Activated gamma-delta T cell (primary cell): ENCODE measurements around the gene LSP1.

Experiments
- DNase-seq: peaks from one replicate; lab custom pipeline; 2025; lab: John Stamatoyannopoulos, UW

Gene LSP1

DNA sequence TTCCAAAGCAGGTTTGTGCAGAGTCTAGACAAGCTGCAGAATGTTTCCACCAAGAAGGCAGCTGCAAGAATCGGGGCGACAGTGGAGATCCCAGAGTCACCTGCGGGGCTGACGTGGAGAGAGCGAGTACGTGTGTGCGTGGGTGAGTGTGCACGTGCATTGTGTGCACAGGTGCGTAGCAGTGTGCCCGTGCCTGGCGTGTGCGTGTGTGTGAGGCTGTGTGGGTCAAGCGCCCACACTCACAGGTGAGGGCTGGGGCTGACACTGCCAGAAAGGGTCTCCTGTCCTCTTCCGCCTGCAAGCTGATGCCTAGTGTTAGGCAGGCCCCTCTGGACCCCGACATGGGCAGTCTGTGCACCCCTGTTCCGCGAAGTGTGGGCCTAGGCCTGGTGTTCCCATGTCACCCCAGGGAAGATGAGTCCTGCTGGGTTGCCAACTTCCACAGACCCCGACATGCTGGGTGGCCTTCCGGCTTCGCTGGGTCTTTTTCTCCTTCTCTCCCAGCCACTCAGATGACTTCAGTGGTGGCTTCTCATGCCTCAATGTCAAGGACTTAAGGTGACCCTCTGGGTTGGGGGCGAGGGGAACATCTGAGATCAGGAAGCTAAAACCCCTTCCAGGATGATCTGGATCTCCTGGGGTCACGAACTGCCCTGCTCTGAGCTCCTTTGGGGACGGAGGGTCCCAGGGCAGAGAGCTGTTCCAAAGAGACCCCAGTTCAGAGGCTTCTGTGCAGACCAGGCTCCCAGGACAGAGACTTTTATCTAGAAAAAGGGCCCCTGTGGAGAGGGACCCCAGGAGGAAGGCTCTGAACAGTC lies 28.5 kb upstream of the LSP1 start:
- no peak for DNase-seq

DNA sequence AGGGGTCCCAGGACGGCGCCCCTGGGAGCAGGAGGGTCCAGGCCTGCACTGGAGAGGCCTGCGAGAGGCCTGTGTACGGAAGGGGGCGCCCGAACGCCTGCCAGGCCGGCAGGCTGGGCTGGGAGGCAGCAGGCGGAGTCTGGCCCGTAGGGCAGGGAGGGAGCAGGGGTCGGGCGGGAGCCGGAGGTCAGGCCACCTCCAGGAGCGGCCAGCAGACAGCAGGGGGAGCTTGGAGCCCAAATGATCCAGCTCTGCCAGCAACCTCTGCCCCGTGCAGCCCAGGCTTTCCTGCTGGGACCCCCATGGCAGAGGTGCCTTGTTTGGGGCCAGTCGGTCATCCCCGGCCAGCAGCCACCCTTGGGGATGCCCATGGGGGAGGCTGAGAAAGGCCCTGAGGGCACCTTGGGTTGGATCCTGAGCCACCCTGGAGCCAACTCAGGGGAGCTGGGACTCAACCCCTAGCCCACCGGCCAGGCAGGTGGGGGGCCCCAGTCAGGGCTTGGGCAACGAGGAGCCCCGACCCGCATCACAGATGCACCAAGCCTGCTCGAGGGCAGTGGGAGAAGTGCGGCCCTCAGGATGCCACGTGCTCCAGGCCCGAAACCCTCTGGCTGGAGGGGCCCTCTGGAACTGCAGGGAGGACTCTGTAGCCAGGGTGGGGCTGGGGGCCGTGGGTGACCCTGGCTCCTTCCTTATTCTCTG lies 27.7 kb upstream of the LSP1 start:
- DNase-seq: no peak

DNA sequence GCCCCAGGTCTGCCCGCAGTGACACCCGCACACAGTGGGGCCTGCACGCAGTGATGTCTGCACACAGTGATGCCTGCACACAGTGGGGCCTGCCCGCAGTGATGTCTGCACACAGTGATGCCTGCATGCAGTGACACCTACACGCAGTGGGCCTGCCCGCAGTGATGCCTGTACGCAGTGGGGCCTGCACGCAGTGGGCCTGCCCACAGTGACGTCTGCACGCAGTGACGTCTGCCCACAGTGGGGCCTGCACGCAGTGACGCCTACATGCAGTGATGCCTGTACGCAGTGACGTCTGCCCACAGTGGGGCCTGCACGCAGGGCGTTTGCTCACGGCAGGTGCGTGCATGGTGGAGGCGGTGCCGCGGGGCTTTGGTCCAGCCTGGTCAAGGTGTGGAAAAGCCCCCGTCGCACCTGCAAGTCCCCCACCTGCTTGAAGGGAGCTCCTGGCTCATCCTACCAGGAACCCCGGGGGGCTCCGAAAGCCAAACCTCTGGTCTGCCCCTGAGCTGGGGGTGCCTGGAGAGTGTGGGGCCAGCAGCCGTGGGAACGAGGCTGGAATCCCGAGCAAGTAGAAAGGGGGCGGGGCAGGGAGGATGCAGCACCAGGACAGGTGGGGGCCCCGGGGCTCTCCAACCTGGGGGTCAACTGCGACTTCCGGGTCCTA lies 27.0 kb upstream of the LSP1 start:
- DNase-seq: no peak

DNA sequence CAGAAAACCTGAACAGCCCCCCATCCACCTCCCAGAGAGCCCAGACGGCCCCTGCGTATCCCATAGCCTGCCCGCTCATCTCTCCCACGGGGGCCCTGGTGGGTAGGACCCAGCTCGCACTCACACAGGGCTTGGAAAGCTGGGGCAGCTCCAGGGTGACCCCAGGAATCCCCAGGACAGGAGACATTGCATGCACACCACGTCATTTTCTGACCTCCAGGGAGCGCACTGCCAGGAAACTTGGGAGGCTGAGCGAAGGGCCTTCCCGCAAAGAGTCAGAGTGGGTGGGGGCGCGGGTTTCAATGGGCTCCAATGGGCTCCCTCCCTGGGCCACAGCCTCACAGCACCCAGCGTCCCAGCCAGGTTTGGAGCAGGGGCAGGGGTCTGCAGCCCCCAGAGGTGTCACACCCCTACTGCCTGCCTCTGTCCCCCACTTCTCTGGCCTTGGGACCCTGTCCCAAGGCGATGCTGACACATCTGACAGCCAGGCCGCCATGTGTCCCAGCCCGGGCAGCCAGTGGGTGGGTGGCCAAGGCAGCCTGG lies 26.3 kb upstream of the LSP1 start:
- DNase-seq: no peak

DNA sequence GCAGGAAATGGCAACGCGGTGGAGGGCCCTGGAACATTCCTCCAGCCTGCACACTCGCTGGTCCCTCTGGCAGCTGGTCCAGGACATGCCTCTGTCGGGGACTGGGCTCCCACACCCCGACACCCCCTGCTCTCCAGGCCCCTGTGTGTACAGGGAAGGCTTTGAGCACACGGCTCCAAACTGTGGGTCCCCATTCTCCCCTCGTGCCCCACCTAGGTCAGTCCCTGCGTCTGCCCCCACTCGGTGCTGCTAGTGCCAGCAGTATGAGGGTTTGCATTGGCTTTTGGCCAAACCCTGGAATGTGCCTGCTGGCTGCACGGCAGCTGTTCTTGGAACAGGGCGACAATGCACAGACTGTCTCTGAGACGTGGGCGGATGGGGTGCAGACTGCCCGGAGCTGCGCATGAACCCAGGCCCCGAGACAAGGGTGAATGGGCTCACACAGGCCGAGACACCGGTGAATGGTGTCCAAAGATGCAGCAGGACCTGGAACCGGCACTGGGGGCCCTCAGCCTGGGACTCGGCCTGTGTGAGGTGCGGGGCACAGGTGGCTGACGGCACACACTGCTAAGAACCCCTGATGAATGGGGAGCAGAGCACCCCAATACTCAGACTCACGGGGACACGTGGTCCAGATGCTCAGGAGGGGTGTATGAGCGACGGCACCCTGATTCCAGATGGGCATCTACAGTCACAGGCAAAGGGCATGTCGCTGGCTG lies 25.6 kb upstream of the LSP1 start:
- no peak for DNase-seq

DNA sequence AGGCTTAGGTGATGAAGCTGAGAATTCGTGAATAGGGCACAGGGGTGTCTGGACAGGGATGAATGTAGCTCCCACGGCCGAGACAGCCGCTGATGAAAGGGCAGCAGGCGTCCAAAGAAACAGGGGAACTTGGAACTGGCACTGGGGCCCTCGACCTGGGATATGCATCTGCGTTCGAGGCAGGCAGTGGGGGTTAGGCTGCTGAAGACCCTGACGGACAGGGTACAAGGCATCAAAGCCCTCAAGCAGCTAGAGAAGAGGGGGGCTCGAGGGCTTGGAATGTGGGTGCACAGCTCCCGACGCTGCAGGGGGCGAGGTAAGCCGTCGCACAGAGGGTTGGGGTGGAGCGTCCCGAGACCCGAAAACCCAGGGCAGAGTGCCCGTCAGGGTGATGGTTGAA lies 25.0 kb upstream of the LSP1 start:
- no peak for DNase-seq

DNA sequence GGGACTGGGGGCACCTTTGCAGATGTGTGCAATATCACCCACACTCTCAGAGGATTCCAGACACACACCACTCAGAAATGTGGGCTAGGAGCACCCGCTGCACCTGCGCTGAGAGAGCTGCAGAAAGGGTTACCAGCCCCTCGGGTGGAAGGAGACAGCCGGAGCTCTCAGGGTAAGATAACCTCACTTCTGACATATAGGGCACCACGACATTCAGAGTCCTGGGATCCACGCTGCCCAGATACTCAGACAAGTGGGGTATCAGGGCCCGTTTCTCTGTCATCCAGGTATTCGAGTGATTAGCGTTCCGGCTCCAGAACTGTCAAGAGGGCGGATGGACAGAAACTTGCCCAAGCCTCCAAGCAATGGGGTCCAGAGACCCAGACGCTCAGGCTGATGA lies 24.3 kb upstream of the LSP1 start:
- DNase-seq: no peak

DNA sequence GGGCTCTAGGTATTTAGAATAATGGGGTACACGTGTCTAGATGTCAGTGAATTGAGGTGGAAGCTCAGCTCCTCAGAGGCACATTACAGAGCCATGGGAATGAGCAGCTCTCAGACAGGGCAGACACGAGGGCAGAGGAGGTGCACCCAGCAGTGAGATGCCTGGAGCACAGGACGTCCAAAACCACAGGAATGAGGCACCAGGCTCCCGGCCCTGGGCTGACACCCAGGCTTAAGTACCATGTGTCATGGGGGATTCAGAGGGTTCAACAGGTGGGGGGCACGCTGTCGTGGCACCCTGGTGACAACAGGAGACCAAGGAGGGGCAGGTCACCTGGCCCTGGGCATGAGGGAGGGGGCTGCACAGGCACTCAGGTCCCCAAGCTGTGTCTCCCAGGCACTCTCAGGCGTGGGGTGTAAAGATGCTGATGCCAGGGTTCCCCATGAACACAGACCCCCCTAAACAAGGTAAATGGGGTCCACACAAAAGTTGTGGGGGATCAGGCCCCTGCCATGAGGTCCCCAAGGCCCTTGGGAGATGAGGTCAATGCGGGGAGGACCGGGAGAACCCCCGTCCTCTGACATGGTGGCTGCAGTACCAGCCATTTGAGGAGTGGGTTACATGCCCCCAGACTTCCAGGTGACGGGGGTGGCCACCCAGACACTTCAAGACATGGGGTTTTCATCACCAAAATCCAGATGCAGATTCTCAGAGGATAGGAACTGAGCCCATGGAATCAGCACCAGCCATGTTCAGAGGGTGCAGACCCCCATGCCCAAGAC lies 23.7 kb upstream of the LSP1 start:
- DNase-seq: no peak

DNA sequence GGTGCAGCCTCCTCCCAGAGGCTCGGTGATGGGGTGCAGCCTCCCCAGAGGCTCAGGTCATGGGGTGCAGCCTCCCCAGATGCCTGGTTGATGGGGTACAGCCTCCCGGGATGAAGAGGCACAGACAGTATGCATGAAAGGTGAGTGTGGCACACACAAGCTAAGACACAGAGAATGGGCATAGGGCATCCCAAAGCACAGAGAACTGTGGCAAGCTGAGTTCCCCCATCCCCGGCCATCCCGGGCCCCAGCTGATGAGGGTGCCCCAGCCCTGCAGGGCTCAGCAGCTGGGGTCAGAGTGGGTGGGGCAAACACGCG lies 22.9 kb upstream of the LSP1 start:
- no peak for DNase-seq

DNA sequence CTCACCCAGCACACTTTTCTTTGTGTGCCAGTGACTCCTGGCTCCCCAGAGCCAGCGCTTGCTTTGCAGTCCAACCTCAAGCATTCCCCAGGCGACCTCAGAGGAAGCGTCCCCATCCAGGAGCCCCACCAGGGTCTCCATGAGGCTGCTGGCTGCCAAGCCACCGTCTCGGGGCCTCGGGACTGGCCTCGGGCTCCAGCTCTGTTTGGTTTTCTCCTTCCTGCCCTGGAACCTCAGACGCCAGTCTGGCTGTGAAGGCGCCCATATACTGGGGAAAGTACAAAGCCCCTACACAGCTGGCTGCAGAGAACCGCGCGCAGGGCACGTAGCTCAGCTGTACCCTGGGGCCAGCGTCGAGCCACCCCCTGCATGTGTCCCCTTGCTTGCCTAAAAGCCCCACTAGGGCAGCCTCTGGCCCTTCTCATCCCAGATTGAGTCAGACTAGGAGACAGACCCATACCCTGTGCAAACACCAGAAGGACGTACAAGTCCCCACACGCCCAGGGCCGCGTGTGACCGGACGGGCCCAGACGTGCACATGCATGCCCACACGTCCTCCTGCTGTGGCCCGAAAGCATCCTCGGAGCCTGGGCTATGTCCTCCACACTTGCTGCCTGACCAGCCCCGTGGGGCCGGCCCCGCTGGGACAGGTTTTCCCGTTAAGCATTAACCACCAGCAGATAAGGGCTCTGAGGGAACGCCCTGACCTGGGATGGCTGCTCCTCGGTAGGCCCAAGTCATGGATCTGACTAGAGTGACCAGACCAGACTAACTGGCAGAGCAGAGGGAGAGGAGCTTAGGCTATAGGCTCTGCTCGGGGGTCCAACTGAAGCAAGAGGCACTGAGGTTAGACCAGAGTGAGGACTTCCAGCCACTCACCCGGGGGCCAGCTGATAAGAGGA lies 22.3 kb upstream of the LSP1 start:
- no peak for DNase-seq

DNA sequence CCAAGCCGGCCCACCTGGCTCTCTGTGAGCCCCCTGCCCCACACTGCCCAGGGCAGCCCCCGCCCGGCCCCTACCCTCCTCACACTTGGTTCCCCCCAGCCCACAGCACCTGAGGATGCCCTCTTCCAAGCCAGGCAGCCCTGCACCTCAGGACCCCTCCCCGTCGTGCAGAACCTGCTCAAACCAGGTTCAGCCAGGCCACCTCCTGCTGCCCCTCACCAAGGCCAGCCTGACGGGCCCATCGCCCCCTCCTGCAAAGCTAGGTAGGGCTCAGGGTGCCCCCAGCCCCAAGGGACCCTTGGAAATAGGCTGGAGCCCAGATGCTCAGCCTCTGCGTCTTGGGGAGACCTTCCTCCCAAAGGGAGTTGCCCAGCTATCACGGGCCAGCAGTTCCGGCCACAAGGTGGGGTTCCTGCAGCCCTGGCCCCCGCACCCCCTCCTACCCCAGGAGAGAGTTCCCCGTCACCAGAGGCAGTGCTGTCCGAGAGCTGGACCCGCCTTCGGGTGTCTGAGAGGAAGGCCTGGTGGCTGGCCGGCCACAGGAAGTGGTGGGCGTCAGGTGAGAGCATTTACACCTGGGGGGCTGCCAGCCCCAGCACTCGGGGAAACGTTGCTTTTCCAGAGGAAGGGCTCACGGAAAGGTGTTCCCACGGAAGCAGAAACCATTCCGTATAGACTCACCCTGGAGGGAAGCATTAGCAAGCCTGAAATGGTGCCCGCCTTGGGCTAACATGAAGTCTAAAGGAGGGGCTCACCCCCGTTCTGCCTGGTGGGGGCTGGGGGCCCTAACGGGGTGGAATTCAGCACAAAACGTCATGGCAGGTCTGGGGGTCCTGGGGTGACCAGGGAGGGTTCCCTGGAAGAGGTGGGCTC lies 21.3 kb upstream of the LSP1 start:
- DNase-seq: no peak

DNA sequence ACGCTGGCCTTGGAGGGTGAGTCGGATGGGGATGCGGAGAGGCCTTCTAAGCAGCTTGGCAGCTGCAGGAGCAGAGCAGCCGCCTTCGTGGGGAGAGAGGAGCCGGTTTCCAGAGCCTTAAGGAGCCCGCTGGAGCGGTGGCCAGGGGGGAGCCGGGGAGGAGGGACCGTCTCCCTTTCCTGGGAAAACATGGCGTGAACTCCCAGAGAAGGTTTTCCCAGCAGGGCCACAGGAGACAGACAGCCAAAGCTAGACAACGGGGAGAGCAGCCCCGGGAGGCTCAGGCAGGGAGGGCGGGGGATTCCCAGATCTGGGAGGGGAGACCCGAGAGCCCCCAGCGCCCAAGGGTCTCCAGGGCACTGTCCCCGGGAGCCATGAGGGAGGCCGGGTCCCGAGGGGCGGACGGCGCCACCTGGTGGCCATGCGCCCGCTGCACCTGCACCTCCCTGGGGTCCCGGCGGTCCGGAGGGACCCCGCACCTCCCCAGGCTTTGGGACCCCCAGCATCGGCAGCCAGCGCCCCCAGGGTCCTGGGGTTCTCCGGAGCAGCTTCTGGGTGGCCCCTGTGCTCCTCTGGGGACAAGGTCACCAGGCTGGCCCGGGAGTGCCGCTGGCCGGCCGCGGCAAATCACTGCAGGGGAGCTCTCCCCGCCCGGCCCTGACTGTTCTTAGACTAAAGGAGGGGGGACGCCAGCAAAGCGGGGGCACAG lies 20.5 kb upstream of the LSP1 start:
- peak; percentile 43 for DNase-seq

DNA sequence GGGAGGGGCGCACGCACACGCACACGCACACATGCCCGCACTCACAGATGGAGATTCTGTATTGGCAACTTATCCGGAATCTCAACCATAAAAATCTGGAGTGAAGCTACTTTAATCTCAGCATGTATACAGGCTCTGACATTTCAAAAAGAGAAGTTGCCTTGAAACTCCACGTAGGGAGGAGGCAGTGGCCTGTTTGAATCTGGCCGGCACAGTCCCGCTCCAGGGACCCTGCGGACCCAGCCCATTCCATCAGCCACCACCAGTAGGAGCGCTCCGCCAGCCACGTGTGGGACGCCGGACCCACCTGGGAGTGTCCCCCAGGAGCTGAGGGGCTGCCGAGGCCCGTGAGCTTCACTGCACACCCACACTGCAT lies 20.0 kb upstream of the LSP1 start:
- DNase-seq: no peak

DNA sequence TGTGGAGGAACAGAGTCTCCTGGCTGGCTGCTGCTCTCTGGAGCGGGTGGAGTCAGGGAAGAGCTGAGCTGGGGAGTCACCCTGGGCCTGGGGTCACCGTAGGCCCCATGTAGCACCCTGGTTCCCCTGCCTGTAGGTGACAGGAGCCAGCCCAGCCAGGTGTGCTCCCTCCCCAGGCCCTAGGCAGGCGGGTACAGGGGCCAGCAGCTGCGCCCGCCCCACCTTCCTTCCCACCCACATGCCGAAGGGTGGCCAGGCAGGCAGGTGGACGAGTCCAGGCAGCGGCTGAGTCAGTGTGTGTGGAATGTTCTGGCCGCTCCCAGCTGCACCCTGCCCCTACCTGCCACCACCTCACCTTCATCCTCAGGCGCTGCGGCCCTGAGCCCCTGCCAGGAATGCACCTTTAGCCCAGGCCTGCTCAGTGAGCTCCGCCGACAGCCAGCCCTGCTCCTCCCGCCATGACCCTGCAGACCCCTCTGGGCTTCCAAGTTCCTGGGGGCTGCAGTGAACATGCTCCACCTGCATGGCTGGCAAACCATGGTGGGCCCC lies 18.7 kb upstream of the LSP1 start:
- DNase-seq: no peak

DNA sequence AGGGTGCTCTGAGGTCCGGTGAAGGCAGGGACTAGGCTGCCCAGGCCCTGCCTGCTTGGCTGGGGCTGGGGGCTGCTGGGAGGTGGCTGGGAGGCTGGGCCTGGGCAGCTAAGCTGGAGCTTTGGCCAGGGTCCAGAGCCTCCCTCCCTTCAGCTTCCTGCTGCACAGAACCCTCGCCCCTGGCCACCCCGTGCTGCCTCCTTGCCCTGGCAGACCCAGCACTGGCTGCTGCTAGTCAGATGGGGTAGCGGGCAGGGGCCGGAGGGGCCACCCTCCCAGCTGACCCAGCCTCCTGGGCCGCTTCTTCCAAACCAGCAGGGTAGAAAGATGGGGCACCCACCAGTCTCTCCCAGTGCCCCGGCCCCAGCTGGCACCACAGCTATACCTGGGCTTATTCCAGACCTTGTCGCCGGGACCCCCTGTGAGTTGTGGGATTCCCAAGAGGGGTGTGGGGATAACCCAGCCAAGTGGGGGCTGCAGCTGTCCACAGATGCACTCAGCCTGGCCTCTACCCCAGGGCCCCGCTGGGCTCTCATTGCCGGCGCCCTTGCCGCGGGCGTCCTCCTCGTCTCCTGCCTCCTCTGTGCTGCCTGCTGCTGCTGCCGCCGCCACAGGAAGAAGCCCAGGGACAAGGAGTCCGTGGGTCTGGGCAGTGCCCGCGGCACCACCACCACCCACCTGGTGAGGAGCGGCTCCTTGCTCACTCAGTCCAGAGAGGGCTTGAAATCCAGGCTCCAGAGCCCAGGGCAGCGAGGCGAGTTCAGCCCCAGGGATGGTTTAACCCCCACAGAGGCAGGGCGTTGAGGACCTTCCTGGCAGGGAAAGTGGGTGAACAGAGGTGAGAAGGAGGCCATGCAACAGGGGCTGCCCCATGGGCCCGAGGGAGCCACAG lies 17.9 kb upstream of the LSP1 start, which contains the start of gene SYT8:
SYT8 (plus strand) TSS at position 212 of the 892 bp plus-strand sequence; CDS start at position 328, 116 bp downstream.
- DNase-seq: no peak

DNA sequence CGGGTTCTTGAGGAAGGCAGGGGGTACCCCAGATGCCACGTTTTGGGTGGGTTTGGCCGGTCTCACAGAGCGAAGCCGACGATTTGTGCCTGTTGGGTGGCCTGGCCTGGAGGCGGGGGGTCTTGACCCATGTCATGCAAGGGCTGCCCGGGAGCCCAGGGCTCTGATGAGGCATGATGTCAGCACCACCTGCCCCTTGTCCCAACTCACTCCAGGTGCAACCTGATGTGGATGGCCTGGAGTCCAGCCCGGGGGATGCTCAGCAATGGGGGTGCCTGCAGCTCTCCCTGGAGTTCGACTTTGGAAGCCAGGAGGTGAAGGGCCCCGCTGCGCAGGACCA lies 17.2 kb upstream of the LSP1 start:
- no peak for DNase-seq
